GM23338 (cell line): ENCODE results near the gene UGT1A1. TPM values are rescaled to one million over a fixed set of nuclear protein-coding genes. Genes with fewer than 3 reads are reported as not detected.

Source experiments
- ATAC-seq: fragments of 200-7000 bp; cut with Tn5 transposase; 3 replicates; pipeline ENCODE4 v1.9.1; 2020
- DNase-seq: peaks from one replicate; pipeline ENCODE4 v3.0.0-alpha.2; 2015; ENCODE audit warnings: low spot score
- H2AFZ ChIP-seq: fragments of 200-600 bp; sonication (generic); 2 replicates; pipeline ENCODE4 v1.8.0; 2016; ENCODE audit warnings: antibody characterized with exemption, mild to moderate bottlenecking, moderate library complexity
- H3F3A ChIP-seq: fragments of 200-600 bp; sonication (generic); replicated peaks from 2 replicates; pipeline ENCODE4 v1.8.0; 2017; ENCODE audit warnings: antibody characterized with exemption, mixed run types, low read depth
- H3K27ac ChIP-seq: fragments of 200-600 bp; sonication (generic); 2 replicates; pipeline ENCODE4 v1.6.1; 2016; ENCODE audit warnings: low read depth
- H3K27me3 ChIP-seq: fragments of 200-600 bp; sonication (generic); 2 replicates; pipeline ENCODE4 v1.8.0; 2016; ENCODE audit warnings: mild to moderate bottlenecking, mixed run types, moderate library complexity; ENCODE audit not compliant: insufficient read depth
- H3K36me3 ChIP-seq: fragments of 200-600 bp; sonication (generic); 2 replicates; pipeline ENCODE4 v1.8.0; 2016; ENCODE audit warnings: mild to moderate bottlenecking; ENCODE audit not compliant: insufficient read depth
- H3K4me1 ChIP-seq: fragments of 200-600 bp; sonication (generic); 2 replicates; pipeline ENCODE4 v1.8.0; 2016; ENCODE audit warnings: mild to moderate bottlenecking, moderate library complexity; ENCODE audit not compliant: insufficient read depth
- H3K4me2 ChIP-seq: fragments of 200-600 bp; sonication (generic); 2 replicates; pipeline ENCODE4 v1.7.1; 2017; ENCODE audit warnings: mixed run types
- H3K4me3 ChIP-seq: fragments of 200-600 bp; sonication (generic); 2 replicates; pipeline ENCODE4 v1.6.1; 2016; ENCODE audit warnings: mixed run types
- H3K79me2 ChIP-seq: fragments of 200-600 bp; sonication (generic); replicated peaks from 2 replicates; pipeline ENCODE4 v1.8.0; 2017; ENCODE audit warnings: mild to moderate bottlenecking; ENCODE audit not compliant: insufficient read depth
- H3K9me2 ChIP-seq: fragments of 200-600 bp; sonication (generic); 2 replicates; pipeline ENCODE4 v1.8.0; 2017; ENCODE audit not compliant: insufficient read depth
- H4K20me1 ChIP-seq: fragments of 200-600 bp; sonication (generic); replicated peaks from 2 replicates; pipeline ENCODE4 v1.8.0; 2017; ENCODE audit warnings: mild to moderate bottlenecking; ENCODE audit not compliant: insufficient read depth
- H3K27ac Mint-ChIP-seq: 2 replicates; pipeline ENCODE4 v1.8.0; 2020; ENCODE audit warnings: inconsistent platforms, mild to moderate bottlenecking, moderate library complexity, mixed read lengths
- H3K27me3 Mint-ChIP-seq: 3 replicates; pipeline ENCODE4 v1.8.0; 2022; ENCODE audit warnings: low read depth, mild to moderate bottlenecking, moderate library complexity, mixed read lengths, inconsistent platforms; ENCODE audit not compliant: insufficient read depth, poor library complexity
- H3K36me3 Mint-ChIP-seq: 3 replicates; pipeline ENCODE4 v1.8.0; 2021; ENCODE audit warnings: low read depth, mild to moderate bottlenecking, inconsistent platforms, moderate library complexity, mixed read lengths
- H3K4me1 Mint-ChIP-seq: 3 replicates; pipeline ENCODE4 v1.8.0; 2020; ENCODE audit warnings: mild to moderate bottlenecking, inconsistent platforms, mixed read lengths
- H3K4me3 Mint-ChIP-seq: 3 replicates; pipeline ENCODE4 v1.8.0; 2021; ENCODE audit warnings: moderate library complexity, mild to moderate bottlenecking, inconsistent platforms, mixed read lengths
- H3K9me3 Mint-ChIP-seq: 3 replicates; pipeline ENCODE4 v1.8.0; 2020; ENCODE audit warnings: moderate library complexity, mild to moderate bottlenecking, inconsistent platforms, mixed read lengths
- CREB1 ChIP-seq: fragments of 250-450 bp; sonication (Bioruptor Pico); IDR thresholded peaks from 2 replicates; pipeline ENCODE4 v1.5.0; 2020; ENCODE audit warnings: low read depth, mild to moderate bottlenecking, moderate library complexity
- ETS1 ChIP-seq: IDR thresholded peaks from 2 replicates; pipeline ENCODE4 v1.6.1; 2016; ENCODE audit warnings: antibody characterized with exemption
- EZH2 ChIP-seq: fragments of 200-600 bp; sonication (generic); IDR thresholded peaks from one replicate; pipeline ENCODE4 v1.8.0; 2017; ENCODE audit warnings: antibody characterized with exemption, mild to moderate bottlenecking, low read depth; ENCODE audit not compliant: unreplicated experiment
- EZH2phosphoT487 ChIP-seq: fragments of 200-600 bp; sonication (generic); IDR thresholded peaks from one replicate; pipeline ENCODE4 v1.8.1; 2018; ENCODE audit warnings: antibody characterized with exemption; ENCODE audit not compliant: unreplicated experiment
- JUNB ChIP-seq: IDR thresholded peaks from one replicate; pipeline ENCODE4 v1.6.1; 2016; ENCODE audit warnings: antibody characterized with exemption; ENCODE audit not compliant: unreplicated experiment
- NANOG ChIP-seq: IDR thresholded peaks from 2 replicates; pipeline ENCODE4 v1.6.1; 2016; ENCODE audit warnings: antibody characterized with exemption, borderline replicate concordance
- POLR2AphosphoS5 ChIP-seq: IDR thresholded peaks from 2 replicates; pipeline ENCODE4 v1.6.1; 2016; ENCODE audit warnings: antibody characterized with exemption, low read depth
- STAT1 ChIP-seq: IDR thresholded peaks from one replicate; pipeline ENCODE4 v1.6.1; 2016; ENCODE audit warnings: antibody characterized with exemption; ENCODE audit not compliant: unreplicated experiment
- ZNF114 ChIP-seq: fragments of 250-450 bp; sonication (Bioruptor Pico); IDR thresholded peaks from 2 replicates; pipeline ENCODE4 v1.5.0; 2020; ENCODE audit warnings: mild to moderate bottlenecking, moderate library complexity
- ZNF331 ChIP-seq: fragments of 250-450 bp; sonication (Bioruptor Pico); IDR thresholded peaks from 2 replicates; pipeline ENCODE4 v1.5.0; 2020; ENCODE audit warnings: low read depth, mild to moderate bottlenecking, moderate library complexity
- ZNF462 ChIP-seq: fragments of 250-450 bp; sonication (Bioruptor Pico); IDR thresholded peaks from 2 replicates; pipeline ENCODE4 v1.5.0; 2020; ENCODE audit warnings: mild to moderate bottlenecking, moderate library complexity
- polyA plus RNA-seq: library from polyadenylated mRNA; unstranded; fragments of >200 nt; fragmentation: Nextera tagmentation; extraction: Ambion mirVana; gene quantifications from 2 replicates; pipeline ENCODE4 v1.2.1, GENCODE V29; 2016
- total RNA-seq: library from RNA; depleted of rRNA; stranded (reverse); fragments of >200 nt; shearing (Covaris generic); gene quantifications from 2 replicates; pipeline ENCODE4 v1.2.3, GENCODE V29; 2014
- TF ChIP-seq, protein P1 (sequence below), 2 experiments: fragments of 200-600 bp in 1 of 2; sonication (generic) in 1 of 2; conservative IDR thresholded peaks; 2 replicates each; pipeline versions ENCODE4 v1.5.1 to v1.6.1; 2016 to 2017; ENCODE audit warnings: antibody characterized with exemption in 2 of 2, low read depth in 2 of 2, mild to moderate bottlenecking in 2 of 2, moderate library complexity in 1 of 2
- TF ChIP-seq, protein P2 (sequence below): IDR thresholded peaks from one replicate; pipeline ENCODE4 v1.6.1; 2018; ENCODE audit warnings: antibody characterized with exemption; ENCODE audit not compliant: unreplicated experiment

The UGT1A1 gene
- total and polyA plus RNA-seq, 2 experiments from 2014 or later, result not detected

DNA sequence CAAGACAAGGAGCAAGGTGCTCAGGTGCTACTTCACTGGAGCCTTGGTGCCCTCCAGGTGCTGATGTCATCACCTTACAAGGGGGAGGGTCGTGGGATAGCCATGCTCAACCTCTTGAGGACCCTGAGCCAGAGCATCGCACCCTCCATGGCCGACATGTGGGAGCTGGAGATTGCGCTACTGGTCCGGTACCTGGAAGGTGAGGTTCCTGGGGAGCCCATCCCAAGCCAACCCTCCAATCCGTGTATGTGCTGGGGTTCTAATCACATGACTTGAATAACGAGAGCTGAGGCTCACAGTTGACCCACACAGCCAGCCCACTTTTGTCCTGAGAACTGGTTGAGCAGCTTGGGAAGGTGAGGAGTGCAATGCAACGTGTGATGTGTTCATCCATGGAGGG lies 43.9 kb downstream of the UGT1A1 start:
- no peak overlapping the region for H3K4me3 ChIP-seq
- no peaks in the 10 kb centered on the region for H4K20me1 ChIP-seq
- DNase-seq (no peak), ATAC-seq (no peak)
- H3K27me3 ChIP-seq, result no peaks in the 10 kb centered on the region
- H3K4me2 ChIP-seq, result no peak overlapping the region
- H3K27me3 Mint-ChIP-seq, result peaks cover 3% of the 10 kb centered on the region
- peaks cover 14% of the 10 kb centered on the region for H3K9me3 Mint-ChIP-seq
- H3K36me3 Mint-ChIP-seq, result no peaks in the 10 kb centered on the region
- H3K4me3 Mint-ChIP-seq, result no peak overlapping the region
- H3K4me1 ChIP-seq, result no peaks in the 10 kb centered on the region
- no peaks in the 10 kb centered on the region for H3F3A ChIP-seq
- no peaks in the 10 kb centered on the region for H3K9me2 ChIP-seq
- H3K27ac ChIP-seq, result no peak overlapping the region
- no peaks in the 10 kb centered on the region for H3K79me2 ChIP-seq
- no peak overlapping the region for H3K27ac Mint-ChIP-seq
- no peak for TF ChIP-seq JUNB
- no peak for TF ChIP-seq ZNF114 (CRISPR knock-in tag)
- no peak for TF ChIP-seq STAT1
- no peak for TF ChIP-seq ZNF331 (CRISPR knock-in tag)
- TF ChIP-seq NANOG, result no peak
- TF ChIP-seq, protein P1, sequence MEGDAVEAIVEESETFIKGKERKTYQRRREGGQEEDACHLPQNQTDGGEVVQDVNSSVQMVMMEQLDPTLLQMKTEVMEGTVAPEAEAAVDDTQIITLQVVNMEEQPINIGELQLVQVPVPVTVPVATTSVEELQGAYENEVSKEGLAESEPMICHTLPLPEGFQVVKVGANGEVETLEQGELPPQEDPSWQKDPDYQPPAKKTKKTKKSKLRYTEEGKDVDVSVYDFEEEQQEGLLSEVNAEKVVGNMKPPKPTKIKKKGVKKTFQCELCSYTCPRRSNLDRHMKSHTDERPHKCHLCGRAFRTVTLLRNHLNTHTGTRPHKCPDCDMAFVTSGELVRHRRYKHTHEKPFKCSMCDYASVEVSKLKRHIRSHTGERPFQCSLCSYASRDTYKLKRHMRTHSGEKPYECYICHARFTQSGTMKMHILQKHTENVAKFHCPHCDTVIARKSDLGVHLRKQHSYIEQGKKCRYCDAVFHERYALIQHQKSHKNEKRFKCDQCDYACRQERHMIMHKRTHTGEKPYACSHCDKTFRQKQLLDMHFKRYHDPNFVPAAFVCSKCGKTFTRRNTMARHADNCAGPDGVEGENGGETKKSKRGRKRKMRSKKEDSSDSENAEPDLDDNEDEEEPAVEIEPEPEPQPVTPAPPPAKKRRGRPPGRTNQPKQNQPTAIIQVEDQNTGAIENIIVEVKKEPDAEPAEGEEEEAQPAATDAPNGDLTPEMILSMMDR (conservative IDR thresholded peaks at IDR 0.05; ENCODE audit: low read depth in 2 of 2), result no peak
- no peak for TF ChIP-seq EZH2phosphoT487
- no peak for TF ChIP-seq EZH2
- no peak for TF ChIP-seq ZNF462
- TF ChIP-seq CREB1 (CRISPR knock-in tag), result no peak
- TF ChIP-seq ETS1, result no peak
- TF ChIP-seq POLR2AphosphoS5, result no peak
- TF ChIP-seq, protein P2, sequence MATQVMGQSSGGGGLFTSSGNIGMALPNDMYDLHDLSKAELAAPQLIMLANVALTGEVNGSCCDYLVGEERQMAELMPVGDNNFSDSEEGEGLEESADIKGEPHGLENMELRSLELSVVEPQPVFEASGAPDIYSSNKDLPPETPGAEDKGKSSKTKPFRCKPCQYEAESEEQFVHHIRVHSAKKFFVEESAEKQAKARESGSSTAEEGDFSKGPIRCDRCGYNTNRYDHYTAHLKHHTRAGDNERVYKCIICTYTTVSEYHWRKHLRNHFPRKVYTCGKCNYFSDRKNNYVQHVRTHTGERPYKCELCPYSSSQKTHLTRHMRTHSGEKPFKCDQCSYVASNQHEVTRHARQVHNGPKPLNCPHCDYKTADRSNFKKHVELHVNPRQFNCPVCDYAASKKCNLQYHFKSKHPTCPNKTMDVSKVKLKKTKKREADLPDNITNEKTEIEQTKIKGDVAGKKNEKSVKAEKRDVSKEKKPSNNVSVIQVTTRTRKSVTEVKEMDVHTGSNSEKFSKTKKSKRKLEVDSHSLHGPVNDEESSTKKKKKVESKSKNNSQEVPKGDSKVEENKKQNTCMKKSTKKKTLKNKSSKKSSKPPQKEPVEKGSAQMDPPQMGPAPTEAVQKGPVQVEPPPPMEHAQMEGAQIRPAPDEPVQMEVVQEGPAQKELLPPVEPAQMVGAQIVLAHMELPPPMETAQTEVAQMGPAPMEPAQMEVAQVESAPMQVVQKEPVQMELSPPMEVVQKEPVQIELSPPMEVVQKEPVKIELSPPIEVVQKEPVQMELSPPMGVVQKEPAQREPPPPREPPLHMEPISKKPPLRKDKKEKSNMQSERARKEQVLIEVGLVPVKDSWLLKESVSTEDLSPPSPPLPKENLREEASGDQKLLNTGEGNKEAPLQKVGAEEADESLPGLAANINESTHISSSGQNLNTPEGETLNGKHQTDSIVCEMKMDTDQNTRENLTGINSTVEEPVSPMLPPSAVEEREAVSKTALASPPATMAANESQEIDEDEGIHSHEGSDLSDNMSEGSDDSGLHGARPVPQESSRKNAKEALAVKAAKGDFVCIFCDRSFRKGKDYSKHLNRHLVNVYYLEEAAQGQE, result no peak
- H3K36me3 ChIP-seq, result no peaks in the 10 kb centered on the region
- H3K4me1 Mint-ChIP-seq, result no peaks in the 10 kb centered on the region
- no peak overlapping the region for H2AFZ ChIP-seq
